Hepatocyte (in vitro differentiated cells): ENCODE measurements around the gene RBM17.

Experiments used
- EZH2 ChIP-seq: fragments of 200-600 bp; sonication (generic); IDR thresholded peaks from 2 replicates; pipeline ENCODE4 v1.6.1; 2016; ENCODE audit warnings: antibody characterized with exemption, mild to moderate bottlenecking, borderline replicate concordance
- TF ChIP-seq, protein P1 (sequence below): fragments of 200-600 bp; sonication (generic); IDR thresholded peaks from 2 replicates; pipeline ENCODE4 v1.5.1; 2016; ENCODE audit warnings: antibody characterized with exemption, mild to moderate bottlenecking; ENCODE audit not compliant: poor library complexity

DNA sequence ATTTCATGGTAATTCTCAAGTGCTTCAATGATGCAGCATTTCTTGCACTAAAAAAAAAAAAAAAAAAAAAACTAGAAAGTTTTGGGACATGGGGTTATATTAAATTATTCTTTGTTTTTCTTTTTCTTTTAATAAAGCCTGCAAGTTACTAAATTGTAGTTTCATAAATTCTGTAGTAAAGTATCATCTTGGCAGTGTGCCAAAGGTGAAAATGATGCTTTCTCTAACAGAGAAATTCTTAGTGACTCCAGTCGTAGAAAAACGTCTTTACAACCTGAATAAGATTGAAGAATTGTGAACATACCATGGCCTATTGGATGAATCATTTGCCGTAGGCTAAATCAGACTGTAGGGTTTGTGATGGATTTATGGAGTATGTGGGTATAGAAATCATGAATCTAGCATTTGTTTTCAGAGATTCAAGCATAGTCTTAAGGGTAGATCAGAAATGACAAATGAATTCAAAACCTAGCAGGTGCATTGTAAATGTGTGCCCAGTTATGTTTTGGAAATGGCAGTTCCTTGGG, 27.1 kb downstream of the RBM17 start:
- TF ChIP-seq, protein P1, sequence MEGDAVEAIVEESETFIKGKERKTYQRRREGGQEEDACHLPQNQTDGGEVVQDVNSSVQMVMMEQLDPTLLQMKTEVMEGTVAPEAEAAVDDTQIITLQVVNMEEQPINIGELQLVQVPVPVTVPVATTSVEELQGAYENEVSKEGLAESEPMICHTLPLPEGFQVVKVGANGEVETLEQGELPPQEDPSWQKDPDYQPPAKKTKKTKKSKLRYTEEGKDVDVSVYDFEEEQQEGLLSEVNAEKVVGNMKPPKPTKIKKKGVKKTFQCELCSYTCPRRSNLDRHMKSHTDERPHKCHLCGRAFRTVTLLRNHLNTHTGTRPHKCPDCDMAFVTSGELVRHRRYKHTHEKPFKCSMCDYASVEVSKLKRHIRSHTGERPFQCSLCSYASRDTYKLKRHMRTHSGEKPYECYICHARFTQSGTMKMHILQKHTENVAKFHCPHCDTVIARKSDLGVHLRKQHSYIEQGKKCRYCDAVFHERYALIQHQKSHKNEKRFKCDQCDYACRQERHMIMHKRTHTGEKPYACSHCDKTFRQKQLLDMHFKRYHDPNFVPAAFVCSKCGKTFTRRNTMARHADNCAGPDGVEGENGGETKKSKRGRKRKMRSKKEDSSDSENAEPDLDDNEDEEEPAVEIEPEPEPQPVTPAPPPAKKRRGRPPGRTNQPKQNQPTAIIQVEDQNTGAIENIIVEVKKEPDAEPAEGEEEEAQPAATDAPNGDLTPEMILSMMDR, result no peak
- no peak for TF ChIP-seq EZH2
